PC-3 (cell line): Measurements from ENCODE around the gene MDH1B. TPM values are rescaled to one million over a fixed set of nuclear protein-coding genes. Genes with fewer than 3 reads are reported as not detected.

ENCODE experiments used
- ATAC-seq: fragments of 200-7000 bp; cut with Tn5 transposase; 2 replicates; pipeline ENCODE4 v1.9.1; 2020; ENCODE audit warnings: mild to moderate bottlenecking, moderate library complexity
- BruUV-seq: library from RNA; stranded (reverse); fragments of 400-500 nt; replicated peaks from 2 replicates; lab custom pipeline; 2021; lab: Mats Ljungman, UMichigan
- CTCF ChIA-PET: fragments of 300-600 bp; sonication (Branson Sonifier 250); formaldehyde crosslinking; loops from one replicate; lab custom pipeline; 2022; ENCODE audit warnings: antibody characterized with exemption; lab: Charles Lee
- POLR2A ChIA-PET: fragments of 300-600 bp; sonication (Branson Sonifier 250); formaldehyde crosslinking; loops from one replicate; lab custom pipeline; 2022; ENCODE audit warnings: antibody characterized with exemption; ENCODE audit not compliant: unreplicated experiment; lab: Charles Lee
- DNase-seq: peaks from one replicate; pipeline ENCODE4 v3.0.0-alpha.2; 2015
- H2AFZ ChIP-seq: fragments of 300-600 bp; sonication (generic); 2 replicates; pipeline ENCODE4 v1.6.0; 2016; ENCODE audit warnings: antibody characterized with exemption, low read length
- H3F3A ChIP-seq: fragments of 300-600 bp; sonication (generic); one replicate; pipeline ENCODE4 v1.6.0; 2017; ENCODE audit warnings: antibody characterized with exemption, low read length, control low read depth, mild to moderate bottlenecking; ENCODE audit not compliant: unreplicated experiment
- H3K27ac ChIP-seq: fragments of 300-600 bp; sonication (generic); 2 replicates; pipeline ENCODE4 v1.5.1; 2016; ENCODE audit warnings: mild to moderate bottlenecking, low read length
- H3K27me3 ChIP-seq: fragments of 300-600 bp; sonication (generic); 2 replicates; pipeline ENCODE4 v1.6.1; 2016; ENCODE audit warnings: low read length, mixed read lengths
- H3K36me3 ChIP-seq: fragments of 300-600 bp; sonication (generic); 2 replicates; pipeline ENCODE4 v1.6.1; 2016; ENCODE audit warnings: low read depth, mixed run types, low read length, mixed read lengths
- H3K4me1 ChIP-seq: fragments of 300-600 bp; sonication (generic); 2 replicates; pipeline ENCODE4 v1.5.1; 2016; ENCODE audit warnings: low read length; ENCODE audit not compliant: insufficient read depth
- H3K4me2 ChIP-seq: fragments of 300-600 bp; sonication (generic); 2 replicates; pipeline ENCODE4 v1.6.0; 2016; ENCODE audit warnings: low read length
- H3K4me3 ChIP-seq: fragments of 300-600 bp; sonication (generic); 2 replicates; pipeline ENCODE4 v1.5.1; 2016; ENCODE audit warnings: mild to moderate bottlenecking, low read length, mixed read lengths
- H3K79me2 ChIP-seq: fragments of 300-600 bp; sonication (generic); 2 replicates; pipeline ENCODE4 v1.6.1; 2017; ENCODE audit warnings: low read length, mixed read lengths
- H3K9ac ChIP-seq: fragments of 300-600 bp; sonication (generic); 2 replicates; pipeline ENCODE4 v1.6.0; 2016; ENCODE audit warnings: mild to moderate bottlenecking, low read length
- H3K9me2 ChIP-seq: fragments of 300-600 bp; sonication (generic); replicated peaks from 2 replicates; pipeline ENCODE4 v1.6.1; 2016; ENCODE audit warnings: mixed run types, low read length, mixed read lengths
- H3K9me3 ChIP-seq: fragments of 300-600 bp; sonication (generic); 2 replicates; pipeline ENCODE4 v1.6.1; 2016; ENCODE audit warnings: low read length, mixed read lengths
- H4K20me1 ChIP-seq: fragments of 300-600 bp; sonication (generic); 2 replicates; pipeline ENCODE4 v1.6.1; 2016; ENCODE audit warnings: low read length, mixed read lengths
- CTCF ChIP-seq: fragments of 300-600 bp; sonication (generic); conservative IDR thresholded peaks from 2 replicates; pipeline ENCODE4 v1.5.1; 2017; ENCODE audit warnings: antibody characterized with exemption, low read depth, mild to moderate bottlenecking, low read length
- EZH2 ChIP-seq: fragments of 300-600 bp; sonication (generic); IDR thresholded peaks from one replicate; pipeline ENCODE4 v1.6.1; 2017; ENCODE audit warnings: antibody characterized with exemption, mild to moderate bottlenecking, low read length; ENCODE audit not compliant: unreplicated experiment
- EZH2phosphoT487 ChIP-seq: fragments of 300-600 bp; sonication (generic); IDR thresholded peaks from 2 replicates; pipeline ENCODE4 v1.6.1; 2018; ENCODE audit warnings: mild to moderate bottlenecking, antibody characterized with exemption, low read length, borderline replicate concordance
- intact Hi-C: fragments of 100-400 bp; cut with micrococcal nuclease; formaldehyde crosslinking; loops from 2 replicates; pipeline ENCODE4 v1.9.0; 2023
- total RNA-seq: library from RNA; depleted of rRNA; stranded (reverse); fragments of >200 nt; gene quantifications from 2 replicates; pipeline ENCODE4 v1.2.3, GENCODE V29; 2014

Gene MDH1B
- total RNA-seq, 1 experiment from 2014 or later = 0.40 TPM

- H3F3A ChIP-seq = no peaks in the 10 kb centered on the region
- H3K9me3 ChIP-seq = no peaks in the 10 kb centered on the region
- H3K9ac ChIP-seq = no peak overlapping the region
- POLR2A ChIA-PET = no interaction called here
- no peaks in the 10 kb centered on the region for H4K20me1 ChIP-seq
- BruUV-seq = no TSS peak
- DNase-seq (peak; percentile 24), ATAC-seq (peak; percentile 46)
- H3K36me3 ChIP-seq = no peaks in the 10 kb centered on the region
- CTCF ChIA-PET = interaction anchor here (0.5 to 1.0 kb wide), 3 partner anchors 31 to 940 kb away, joined by 3 to 6 read pairs (median 4); no protein-coding TSS in a partner anchor
- no peaks in the 10 kb centered on the region for H3K27me3 ChIP-seq
- H3K4me1 ChIP-seq = peaks cover 9% of the 10 kb centered on the region; the same call in 1 of the 2 replicates
- peak overlapping the region; percentile 9; the same call in 1 of the 2 replicates for H2AFZ ChIP-seq
- peak overlapping the region; percentile 50 for H3K27ac ChIP-seq
- intact Hi-C loops = loop anchor here (10.0 kb wide), 4 partner anchors 359 to 929 kb away; partner anchors contain the start of genes KLF7 and METTL21A
- TF ChIP-seq EZH2 = no peak
- TF ChIP-seq CTCF = no peak
- TF ChIP-seq EZH2phosphoT487 = no peak
- H3K79me2 ChIP-seq = no peaks in the 10 kb centered on the region
- H3K4me2 ChIP-seq = no peak overlapping the region
- H3K9me2 ChIP-seq = no peaks in the 10 kb centered on the region
- no peak overlapping the region for H3K4me3 ChIP-seq
Observed at GRCh38 chr2:206805887-206806607, 40.9 kb upstream of the MDH1B start.

- no TSS peak for BruUV-seq
- H2AFZ ChIP-seq = no peak overlapping the region
- intact Hi-C loops = loop anchor here (10.0 kb wide), 4 partner anchors 360 to 930 kb away; partner anchors contain the start of genes KLF7 and METTL21A
- H3F3A ChIP-seq = no peaks in the 10 kb centered on the region
- H3K27ac ChIP-seq = no peak overlapping the region
- DNase-seq = no peak
- no peak for ATAC-seq
- no peaks in the 10 kb centered on the region for H3K36me3 ChIP-seq
- no peak overlapping the region for H3K9ac ChIP-seq
- no peak overlapping the region for H3K4me3 ChIP-seq
- no peak for TF ChIP-seq EZH2phosphoT487
- ChIA-PET CTCF (no interaction called here), POLR2A (no interaction called here)
- H4K20me1 ChIP-seq = no peaks in the 10 kb centered on the region
- H3K9me3 ChIP-seq = no peaks in the 10 kb centered on the region
- no peaks in the 10 kb centered on the region for H3K9me2 ChIP-seq
- H3K27me3 ChIP-seq = no peaks in the 10 kb centered on the region
- no peak overlapping the region for H3K4me2 ChIP-seq
- H3K79me2 ChIP-seq = no peaks in the 10 kb centered on the region
- peaks cover 15% of the 10 kb centered on the region; the same call in 1 of the 2 replicates for H3K4me1 ChIP-seq
Observed at GRCh38 chr2:206804326-206804725, 39.2 kb upstream of the MDH1B start.

- no peak for DNase-seq
- no peak overlapping the region for H3K4me3 ChIP-seq
- no peaks in the 10 kb centered on the region for H3K9me2 ChIP-seq
- H3F3A ChIP-seq = no peaks in the 10 kb centered on the region
- no peaks in the 10 kb centered on the region for H3K36me3 ChIP-seq
- intact Hi-C loops = loop anchor here (10.0 kb wide), 4 partner anchors 362 to 932 kb away; partner anchors contain the start of genes KLF7 and METTL21A
- H3K9ac ChIP-seq = no peak overlapping the region
- no peak overlapping the region for H3K4me2 ChIP-seq
- ChIA-PET CTCF (no interaction called here), POLR2A (no interaction called here)
- no peak for TF ChIP-seq EZH2phosphoT487
- no peaks in the 10 kb centered on the region for H3K9me3 ChIP-seq
- H3K27me3 ChIP-seq = no peaks in the 10 kb centered on the region
- no peak overlapping the region for H3K27ac ChIP-seq
- peaks cover 15% of the 10 kb centered on the region; the same call in 1 of the 2 replicates for H3K4me1 ChIP-seq
- no peaks in the 10 kb centered on the region for H3K79me2 ChIP-seq
- no peak for ATAC-seq
- BruUV-seq = no TSS peak
- H4K20me1 ChIP-seq = no peaks in the 10 kb centered on the region
- no peak overlapping the region for H2AFZ ChIP-seq
Observed at GRCh38 chr2:206802654-206803514, 37.8 kb upstream of the MDH1B start.
